Small intestine (tissue), 7 donors: ENCODE measurements around the gene PRRT1. TPM values are rescaled to one million over a fixed set of nuclear protein-coding genes. Genes with fewer than 3 reads are reported as not detected.
A peak's percentile ranks its signal among the peaks of the same experiment; 100 is the strongest.

ENCODE experiments used
- DNase-seq, 2 donors: peaks; one replicate each; pipeline versions ENCODE4 v3.0.0 to v3.0.0-alpha.2; 2013
- FAIRE-seq: peaks from 2 replicates; lab custom pipeline; 2012; peaks lifted over from hg19 to GRCh38; lab: Jason Lieb, UNC
- H3K27ac ChIP-seq, 3 donors: one replicate each; pipeline ENCODE4 v1.5.1; 2013; ENCODE audit warnings: low read length in 2 of 3, mild to moderate bottlenecking in 2 of 3, control low read depth in 1 of 3, inconsistent platforms in 1 of 3, low read depth in 1 of 3, moderate library complexity in 1 of 3
- H3K27me3 ChIP-seq, 3 donors: one replicate each; pipeline ENCODE4 v1.6.1; 2013; ENCODE audit warnings: low read length in 3 of 3, inconsistent platforms in 1 of 3; ENCODE audit not compliant: control insufficient read depth in 3 of 3, insufficient read depth in 3 of 3
- H3K36me3 ChIP-seq, 3 donors: one replicate each; pipeline ENCODE4 v1.6.1; 2013; ENCODE audit warnings: low read length in 3 of 3, inconsistent platforms in 1 of 3, low read depth in 1 of 3, mild to moderate bottlenecking in 1 of 3, moderate library complexity in 1 of 3; ENCODE audit not compliant: control insufficient read depth in 3 of 3, insufficient read depth in 2 of 3
- H3K4me1 ChIP-seq, 3 donors: one replicate each; pipeline ENCODE4 v1.6.1; 2013; ENCODE audit warnings: low read length in 2 of 3, inconsistent platforms in 1 of 3, low read depth in 1 of 3, mild to moderate bottlenecking in 1 of 3, moderate library complexity in 1 of 3; ENCODE audit not compliant: control insufficient read depth in 3 of 3, insufficient read depth in 2 of 3
- H3K4me3 ChIP-seq, 3 donors: one replicate each; pipeline ENCODE4 v1.5.1; 2013; ENCODE audit warnings: low read length in 3 of 3, control low read depth in 1 of 3, inconsistent platforms in 1 of 3, low read depth in 1 of 3, mild to moderate bottlenecking in 1 of 3, moderate library complexity in 1 of 3
- H3K9me3 ChIP-seq, 2 donors: one replicate each; pipeline ENCODE4 v1.6.1; 2013; ENCODE audit warnings: low read depth in 1 of 2, low read length in 1 of 2; ENCODE audit not compliant: control insufficient read depth in 2 of 2, insufficient read depth in 1 of 2
- WGBS, 3 donors: extraction: QIAGEN DNeasy Blood & Tissue Kit; methylation state at CpG; one replicate each; pipeline ENCODE4 v1.1.7; 2013; 5-methylcytosine and 5-hydroxymethylcytosine counted together
- polyA plus RNA-seq, 4 donors: library from polyadenylated mRNA; stranded (reverse) in 3 of 4; unstranded in 1 of 4; fragments of 200-250 nt in 3 of 4; fragments of 120-200 nt in 1 of 4; gene quantifications; one replicate each; pipeline versions ENCODE4 v1.2.1 to v1.2.3, GENCODE V29; 2013
- donor health status: healthy with polysubstance abuse.
- donor health status: control.
- donor health status: control.
- donor health status: Bipolar disorder and iron deficiency.
- donor health status: healthy.

The PRRT1 gene
- polyA plus RNA-seq, 4 donors: 1.4 to 4.7 (median 4.6) TPM; not detected in 1

DNA sequence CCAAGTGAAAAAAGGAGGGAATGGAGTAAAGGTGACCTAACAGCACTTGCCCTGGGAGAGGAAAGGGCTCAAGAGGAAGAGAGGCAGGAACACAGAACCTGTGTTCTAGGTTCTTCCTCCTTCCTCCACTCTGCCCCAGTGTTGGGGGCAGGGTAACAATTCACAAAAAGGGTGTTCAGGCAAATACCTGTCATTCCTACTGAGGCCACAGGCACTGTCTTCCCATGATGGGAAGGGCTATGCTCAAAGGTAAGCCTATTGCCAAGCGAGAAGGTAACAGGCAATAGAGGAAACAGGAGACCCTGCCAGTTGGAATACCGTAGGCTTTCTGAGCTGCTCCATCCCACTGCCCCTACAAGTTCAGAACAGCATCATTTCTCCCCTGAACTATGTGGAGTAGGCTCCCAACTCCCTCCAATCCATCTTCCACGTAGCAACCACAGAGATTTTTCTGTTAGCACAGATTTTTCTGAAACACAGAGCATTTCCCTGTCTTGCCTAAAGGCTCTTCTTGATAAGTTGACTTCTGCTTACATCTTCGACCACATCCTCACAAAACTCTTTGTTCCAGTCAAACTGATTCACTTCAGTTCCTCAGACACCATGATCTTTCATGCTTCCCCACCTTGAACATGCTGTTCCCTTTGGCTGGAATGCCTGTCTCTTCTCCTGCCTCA is 21.4 kb upstream of the PRRT1 start:
- FAIRE-seq (no peak), DNase-seq (no peak)
- H3K36me3 ChIP-seq: peaks cover 0 to 36% (median 4%) of the 10 kb centered on the region in 3 donors
- H3K4me3 ChIP-seq: no peak overlapping the region
- H3K27me3 ChIP-seq: no peaks in the 10 kb centered on the region
- H3K27ac ChIP-seq: no peak overlapping the region
- WGBS, 3 donors: 78 to 89% (median 81%) methylated on average over 4 of the region's 4 CpGs
- no peaks in the 10 kb centered on the region for H3K9me3 ChIP-seq
- peaks cover 0 to 46% (median 7%) of the 10 kb centered on the region in 3 donors for H3K4me1 ChIP-seq

DNA sequence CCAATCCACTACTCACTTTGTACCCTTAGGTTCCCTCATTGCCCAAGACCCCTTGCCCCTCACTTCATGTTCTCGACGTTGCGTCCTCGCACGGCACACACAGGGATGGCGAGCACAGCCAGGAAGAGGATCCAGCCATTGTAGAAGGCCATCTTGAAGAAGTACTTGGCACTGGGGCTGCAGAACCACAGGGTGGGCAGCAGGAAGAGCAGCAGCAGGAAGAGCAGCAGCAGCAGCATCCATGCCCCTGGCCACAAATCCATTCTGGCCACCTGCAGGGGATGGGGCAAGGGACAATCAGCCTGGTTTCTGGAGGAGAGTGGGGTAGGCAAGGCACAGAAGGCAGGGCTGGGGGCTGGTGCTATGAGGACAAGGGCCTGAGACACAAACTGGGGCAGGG is 19.5 kb upstream of the PRRT1 start:
- peaks cover 0 to 53% (median 2%) of the 10 kb centered on the region in 3 donors for H3K4me1 ChIP-seq
- no peak for FAIRE-seq
- no peaks in the 10 kb centered on the region for H3K27me3 ChIP-seq
- no peak for DNase-seq
- 96 to 98% (median 96%) methylated on average over 6 of the region's 6 CpGs for WGBS, 3 donors
- no peak overlapping the region for H3K4me3 ChIP-seq
- H3K27ac ChIP-seq: no peak overlapping the region
- no peaks in the 10 kb centered on the region for H3K9me3 ChIP-seq
- peaks cover 2 to 55% (median 4%) of the 10 kb centered on the region in 3 donors for H3K36me3 ChIP-seq

DNA sequence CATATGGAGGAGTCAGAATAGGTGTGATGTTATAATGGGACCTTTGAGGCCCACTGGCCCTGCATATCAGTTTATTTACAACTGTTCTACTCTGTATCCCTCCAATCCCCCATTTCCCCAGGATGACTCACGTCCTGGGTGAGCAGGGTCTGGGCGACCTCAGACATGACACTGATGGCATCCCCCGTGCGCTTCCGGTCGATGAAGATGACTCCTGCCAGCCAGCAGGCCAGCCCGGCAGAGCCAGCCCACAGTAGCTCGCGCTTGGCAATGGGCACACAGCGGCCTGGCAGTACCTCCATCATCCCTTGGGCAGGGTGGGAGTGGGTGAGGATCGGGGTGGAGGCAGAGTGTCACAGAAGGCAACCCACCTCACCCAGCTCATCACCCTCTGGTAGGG is 18.6 kb upstream of the PRRT1 start:
- H3K9me3 ChIP-seq: no peaks in the 10 kb centered on the region
- WGBS, 3 donors: 91 to 98% (median 96%) methylated on average over 11 of the region's 11 CpGs
- no peak for FAIRE-seq
- H3K27me3 ChIP-seq: no peaks in the 10 kb centered on the region
- peaks cover 2 to 63% (median 4%) of the 10 kb centered on the region in 3 donors for H3K36me3 ChIP-seq
- peaks cover 0 to 50% (median 0%) of the 10 kb centered on the region in 3 donors for H3K4me1 ChIP-seq
- no peak overlapping the region for H3K4me3 ChIP-seq
- no peak for DNase-seq
- H3K27ac ChIP-seq: no peak overlapping the region

DNA sequence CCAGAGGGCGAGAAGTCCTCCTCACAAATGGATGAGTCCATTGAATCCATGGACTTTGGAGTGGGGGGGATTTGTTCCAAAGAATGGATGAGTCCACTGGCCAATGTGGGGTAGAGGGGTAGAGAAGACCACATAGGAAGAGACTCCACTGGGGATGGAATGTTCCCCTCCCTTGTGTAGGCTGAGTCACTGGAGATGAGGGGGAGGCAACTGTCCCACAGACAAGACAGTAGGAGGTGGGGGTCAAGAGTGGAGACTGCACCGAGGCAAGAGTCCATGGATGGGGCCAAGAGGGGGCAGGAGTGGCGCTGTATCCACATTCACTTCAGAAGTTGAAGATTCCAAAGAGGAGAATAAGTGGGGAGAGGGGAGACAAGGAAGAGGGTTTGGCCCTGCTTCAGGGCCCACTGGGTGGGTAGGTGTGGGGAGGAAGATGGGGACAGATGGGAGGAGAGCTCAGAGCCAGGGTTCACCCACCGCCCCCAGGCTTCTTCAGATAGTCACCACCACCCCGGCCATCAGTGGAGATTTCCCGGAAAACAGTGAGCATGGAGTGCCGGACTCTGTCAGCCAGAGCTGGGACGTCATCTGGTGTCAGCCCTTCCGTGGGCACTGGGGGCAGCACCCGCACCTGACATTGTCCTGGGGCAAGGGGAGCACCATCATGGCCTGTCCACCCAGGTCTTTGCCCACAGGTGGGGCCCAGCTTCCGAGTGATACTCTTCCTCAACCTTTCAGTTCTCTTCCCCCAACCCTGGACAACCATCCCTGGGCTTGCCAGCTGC is 17.3 kb upstream of the PRRT1 start:
- Histone ChIP-seq H3K4me3 (no peak overlapping the region), H3K27ac (peak overlapping the region in 1 of 3 donors; percentile 74), H3K9me3 (no peaks in the 10 kb centered on the region), H3K36me3 (peaks cover 2 to 73% (median 4%) of the 10 kb centered on the region in 3 donors), H3K4me1 (peaks cover 0 to 44% (median 0%) of the 10 kb centered on the region in 3 donors), H3K27me3 (no peaks in the 10 kb centered on the region)
- DNase-seq (no peak), FAIRE-seq (no peak)
- 83 to 87% (median 87%) methylated on average over 11 of the region's 11 CpGs for WGBS, 3 donors

DNA sequence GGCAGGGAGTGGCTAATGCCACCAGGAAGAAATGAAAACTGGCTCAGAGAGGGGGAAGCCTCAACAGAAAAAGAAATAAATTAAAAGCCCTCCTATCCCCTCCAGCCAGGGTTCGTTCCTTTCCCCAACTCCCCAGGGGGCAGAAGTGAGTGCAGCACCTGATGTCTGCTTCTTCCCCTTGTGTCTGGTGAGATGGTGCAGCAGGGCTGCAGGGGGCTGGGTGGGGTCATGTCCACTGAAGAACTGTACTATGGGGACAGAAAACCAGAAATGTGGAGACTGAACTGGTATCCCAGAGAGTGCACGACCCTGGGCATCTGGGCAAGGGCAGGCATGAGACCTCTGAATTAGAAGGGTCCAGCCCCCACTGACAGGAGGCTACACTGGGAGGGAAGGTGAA is 16.6 kb upstream of the PRRT1 start:
- no peak for DNase-seq
- 51 to 68% (median 59%) methylated on average over 2 of the region's 2 CpGs for WGBS, 3 donors
- Histone ChIP-seq H3K4me3 (no peak overlapping the region), H3K9me3 (no peaks in the 10 kb centered on the region), H3K27ac (peak overlapping the region in 2 of 3 donors; percentile 24 to 74), H3K4me1 (peaks cover 0 to 44% (median 0%) of the 10 kb centered on the region in 3 donors), H3K36me3 (peaks cover 2 to 77% (median 4%) of the 10 kb centered on the region in 3 donors), H3K27me3 (no peaks in the 10 kb centered on the region)
- no peak for FAIRE-seq

DNA sequence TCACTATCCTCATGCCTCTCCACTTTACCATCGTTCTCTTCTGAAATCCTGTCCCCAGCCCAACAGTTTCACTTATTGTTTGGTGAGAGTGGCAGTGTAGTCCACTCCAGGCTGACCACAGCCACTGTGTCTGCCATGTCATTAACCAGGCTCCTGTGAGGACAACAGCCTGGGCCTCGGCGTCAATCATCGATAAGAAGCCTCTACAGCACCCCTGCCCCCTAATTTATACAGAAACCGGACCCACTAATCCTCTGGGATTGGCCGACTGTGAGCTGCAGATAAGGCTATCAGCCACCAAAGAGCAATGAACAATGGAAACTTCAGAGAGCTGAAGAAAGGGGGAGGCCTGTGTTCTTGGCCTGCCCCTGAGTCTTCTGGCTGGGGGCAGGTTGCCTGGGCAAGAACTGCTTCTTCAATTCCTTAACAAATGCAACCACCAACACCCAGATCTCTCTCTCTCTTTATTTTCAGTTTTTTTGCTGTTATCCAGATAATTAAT is 16.1 kb upstream of the PRRT1 start:
- peaks cover 0 to 39% (median 0%) of the 10 kb centered on the region in 3 donors for H3K4me1 ChIP-seq
- H3K9me3 ChIP-seq: no peaks in the 10 kb centered on the region
- FAIRE-seq (no peak), DNase-seq (peak in 1 of 2 donors; percentile 54)
- H3K27me3 ChIP-seq: no peaks in the 10 kb centered on the region
- H3K27ac ChIP-seq: peak overlapping the region in 2 of 3 donors; percentile 54 to 74
- no peak overlapping the region for H3K4me3 ChIP-seq
- 21 to 49% (median 36%) methylated on average over 6 of the region's 6 CpGs for WGBS, 3 donors
- H3K36me3 ChIP-seq: peaks cover 2 to 83% (median 4%) of the 10 kb centered on the region in 3 donors

DNA sequence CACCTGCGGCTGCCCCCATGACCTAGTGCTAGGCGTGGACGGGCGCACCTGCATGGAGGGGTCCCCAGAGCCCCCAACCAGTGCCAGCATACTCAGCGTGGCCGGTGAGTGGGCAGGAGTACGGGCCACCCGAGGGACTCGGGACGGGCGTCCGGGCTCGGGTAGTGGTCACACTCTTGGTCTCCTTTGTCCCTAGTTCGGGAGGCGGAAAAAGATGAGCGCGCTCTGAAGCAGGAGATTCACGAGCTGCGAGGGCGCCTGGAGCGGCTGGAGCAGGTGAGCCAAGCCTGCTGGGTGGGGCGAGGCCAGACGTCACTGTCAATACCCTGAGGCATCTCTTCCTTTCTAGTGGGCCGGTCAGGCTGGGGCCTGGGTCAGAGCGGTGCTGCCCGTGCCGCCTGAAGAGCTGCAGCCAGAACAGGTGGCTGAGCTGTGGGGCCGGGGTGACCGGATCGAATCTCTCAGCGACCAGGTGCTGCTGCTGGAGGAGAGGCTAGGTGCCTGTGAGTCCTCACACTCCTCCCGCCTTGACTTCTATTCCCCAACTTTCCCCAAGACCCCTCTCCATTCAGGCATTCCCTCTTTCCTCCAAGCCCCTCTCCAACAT is 15.5 kb upstream of the PRRT1 start:
- H3K4me3 ChIP-seq: no peak overlapping the region
- H3K27me3 ChIP-seq: no peaks in the 10 kb centered on the region
- peaks cover 2 to 88% (median 4%) of the 10 kb centered on the region in 3 donors for H3K36me3 ChIP-seq
- 76 to 88% (median 77%) methylated on average over 29 to 32 of the region's 32 CpGs for WGBS, 3 donors
- H3K9me3 ChIP-seq: no peaks in the 10 kb centered on the region
- DNase-seq (no peak), FAIRE-seq (no peak)
- peak overlapping the region in 2 of 3 donors; percentile 0 to 74 for H3K27ac ChIP-seq
- peaks cover 0 to 38% (median 0%) of the 10 kb centered on the region in 3 donors for H3K4me1 ChIP-seq
